Skeletal muscle cell (primary cell): ENCODE measurements around the gene MAGEA12.
"Not testable (repeated sequence)": the region's sequence is repeated elsewhere in the genome, so short reads cannot be mapped to it uniquely, and the experiment has no call there.

ENCODE experiments used
- DNase-seq: peaks from one replicate; pipeline ENCODE4 v3.0.0-alpha.2; 2010; ENCODE audit warnings: low read depth
- H3K4me3 ChIP-seq: 2 replicates; pipeline ENCODE4 v1.5.1; 2011; ENCODE audit warnings: low read depth, mild to moderate bottlenecking, control low read depth, low read length, moderate library complexity

The MAGEA12 gene

DNA sequence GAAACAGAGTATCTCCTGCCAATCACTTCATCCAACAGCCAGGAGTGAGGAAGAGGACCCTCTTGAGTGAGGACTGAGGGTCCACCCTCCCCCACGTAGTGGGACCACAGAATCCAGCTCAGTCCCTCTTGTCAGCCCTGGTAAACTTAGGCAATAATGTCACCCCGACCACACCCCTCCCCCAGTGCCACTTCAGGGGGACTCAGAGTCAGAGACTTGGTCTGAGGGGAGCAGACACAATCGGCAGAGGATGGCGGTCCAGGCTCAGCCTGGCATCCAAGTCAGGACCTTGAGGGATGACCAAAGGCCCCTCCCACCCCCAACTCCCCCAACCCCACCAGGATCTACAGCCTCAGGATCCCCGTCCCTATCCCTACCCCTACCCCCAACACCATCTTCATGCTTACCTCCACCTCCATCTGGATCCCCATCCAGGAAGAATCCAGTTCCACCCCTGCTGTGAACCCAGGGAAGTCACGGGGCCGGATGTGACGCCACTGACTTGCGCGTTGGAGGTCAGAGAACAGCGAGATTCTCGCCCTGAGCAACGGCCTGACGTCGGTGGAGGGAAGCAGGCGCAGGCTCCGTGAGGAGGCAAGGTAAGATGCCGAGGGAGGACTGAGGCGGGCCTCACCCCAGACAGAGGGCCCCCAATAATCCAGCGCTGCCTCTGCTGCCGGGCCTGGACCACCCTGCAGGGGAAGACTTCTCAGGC is at the start of gene MAGEA12, which contains the start of gene CSAG1:
Gene MAGEA12, plus strand, starts transcription at position 497 of the 715 bp plus-strand sequence. CDS start 2,405 bp downstream, outside the sequence.
Gene CSAG1, minus strand, starts transcription at position 461 of the 715 bp plus-strand sequence. CDS start 1,261 bp downstream, outside the sequence.
- no peak for DNase-seq
- no peak within 1 kb of the TSS for H3K4me3 ChIP-seq

- not testable (repeated sequence) for DNase-seq
These were observed 35.3 kb upstream of the MAGEA12 start, which contains the start of gene MAGEA3 for GRCh38 chrX:152697952-152698931. Gene MAGEA3 (plus strand): TSS chrX:152698794. CDS start chrX:152700833, 2,039 bp downstream.

GRCh38 chrX:152700390-152700789 is 33.2 kb upstream of the MAGEA12 start:
- H3K4me3 ChIP-seq, DNase-seq: not testable (repeated sequence)

More at GRCh38 chrX:152697952-152698931, 35.3 kb upstream of the MAGEA12 start, which contains the start of gene MAGEA3:
- not testable (repeated sequence) for H3K4me3 ChIP-seq

- H3K4me3 ChIP-seq, DNase-seq: not testable (repeated sequence)
These were observed 27.1 kb upstream of the MAGEA12 start for GRCh38 chrX:152706500-152706899.

DNA sequence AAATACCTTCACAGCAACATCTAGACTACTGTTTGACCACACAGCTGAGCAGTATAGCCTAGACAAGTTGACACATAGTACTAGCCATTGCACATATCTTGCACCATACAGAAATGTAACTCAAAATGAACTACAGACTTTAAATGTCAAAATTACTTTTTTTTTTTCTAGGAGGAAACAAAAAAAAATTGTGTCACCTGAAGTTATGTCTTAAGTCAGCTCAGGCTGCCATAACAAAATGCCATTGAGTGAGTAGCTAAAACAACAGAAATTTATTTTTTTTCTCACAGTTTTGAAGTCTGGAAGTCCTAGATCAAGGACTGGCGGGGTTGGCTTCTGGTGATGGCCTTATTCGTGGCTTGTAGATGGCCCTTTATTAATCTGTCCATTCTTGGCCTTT is 24.4 kb upstream of the MAGEA12 start, which contains the start of gene CSAG2:
Gene CSAG2, minus strand, starts transcription at position 101 of the 400 bp plus-strand sequence. CDS start 161 bp downstream, outside the sequence.
- not testable (repeated sequence) for DNase-seq, H3K4me3 ChIP-seq

GRCh38 chrX:152713195-152713594 is 20.4 kb upstream of the MAGEA12 start:
- H3K4me3 ChIP-seq, DNase-seq: not testable (repeated sequence)

DNA sequence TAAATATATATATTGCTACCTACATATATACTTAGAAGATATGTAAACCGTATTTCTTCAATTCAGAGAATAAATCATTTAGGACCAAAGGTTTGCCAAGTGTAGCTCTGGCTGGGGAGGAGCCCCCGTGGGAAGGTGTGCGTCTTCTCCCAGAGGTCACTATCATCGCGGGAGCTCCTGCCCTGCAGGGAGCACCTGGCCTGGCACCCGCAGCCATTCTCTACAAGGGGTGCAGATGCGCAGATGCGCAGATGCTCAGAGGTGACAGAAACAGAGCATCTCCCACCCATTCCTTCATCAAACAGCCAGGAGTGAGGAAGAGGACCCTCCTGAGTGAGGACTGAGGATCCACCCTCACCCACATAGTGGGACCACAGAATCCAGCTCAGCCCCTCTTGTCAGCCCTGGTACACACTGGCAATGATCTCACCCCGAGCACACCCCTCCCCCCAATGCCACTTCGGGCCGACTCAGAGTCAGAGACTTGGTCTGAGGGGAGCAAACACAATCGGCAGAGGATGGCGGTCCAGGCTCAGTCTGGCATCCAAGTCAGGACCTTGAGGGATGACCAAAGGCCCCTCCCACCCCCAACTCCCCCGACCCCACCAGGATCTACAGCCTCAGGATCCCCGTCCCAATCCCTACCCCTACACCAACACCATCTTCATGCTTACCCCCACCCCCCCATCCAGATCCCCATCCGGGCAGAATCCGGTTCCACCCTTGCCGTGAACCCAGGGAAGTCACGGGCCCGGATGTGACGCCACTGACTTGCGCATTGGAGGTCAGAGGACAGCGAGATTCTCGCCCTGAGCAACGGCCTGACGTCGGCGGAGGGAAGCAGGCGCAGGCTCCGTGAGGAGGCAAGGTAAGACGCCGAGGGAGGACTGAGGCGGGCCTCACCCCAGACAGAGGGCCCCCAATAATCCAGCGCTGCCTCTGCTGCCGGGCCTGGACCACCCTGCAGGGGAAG is 19.5 kb upstream of the MAGEA12 start, which contains the start of gene MAGEA2B:
Gene MAGEA2B, plus strand, starts transcription at position 814 of the 973 bp plus-strand sequence. CDS start 2,479 bp downstream, outside the sequence.
- not testable (repeated sequence) for H3K4me3 ChIP-seq, DNase-seq

DNA sequence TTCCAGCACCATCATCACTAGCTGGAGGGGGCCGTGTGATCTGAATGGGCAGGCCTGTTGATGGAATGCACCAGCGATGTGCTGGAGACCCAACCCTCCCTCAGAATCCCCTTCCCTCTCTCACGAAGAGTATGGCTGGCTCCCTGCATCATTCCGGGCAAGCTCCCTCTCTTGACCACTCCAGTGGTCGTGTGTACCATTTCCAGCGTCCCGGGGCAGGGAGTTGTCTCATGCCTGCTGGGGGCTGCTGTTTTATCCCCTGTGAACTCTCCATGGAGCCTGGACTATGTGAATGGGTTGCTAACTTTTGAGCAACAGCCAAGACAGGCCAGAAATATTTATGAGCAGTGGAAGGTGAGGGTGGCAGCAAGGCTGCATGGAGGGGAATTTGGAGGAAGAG is 8.1 kb upstream of the MAGEA12 start:
- no peak for DNase-seq

GRCh38 chrX:152734143-152734858 is 744 bp downstream of the MAGEA12 start:
- not testable (repeated sequence) for DNase-seq, H3K4me3 ChIP-seq

More for the DNA sequence above, 8.1 kb upstream of the MAGEA12 start:
- no peak overlapping the region for H3K4me3 ChIP-seq

GRCh38 chrX:152735101-152735500 is 1.5 kb downstream of the MAGEA12 start:
- no peak overlapping the region for H3K4me3 ChIP-seq
- no peak for DNase-seq

GRCh38 chrX:152735860-152736511 is 2.4 kb downstream of the MAGEA12 start:
- no peak for DNase-seq
- no peak overlapping the region for H3K4me3 ChIP-seq

DNA sequence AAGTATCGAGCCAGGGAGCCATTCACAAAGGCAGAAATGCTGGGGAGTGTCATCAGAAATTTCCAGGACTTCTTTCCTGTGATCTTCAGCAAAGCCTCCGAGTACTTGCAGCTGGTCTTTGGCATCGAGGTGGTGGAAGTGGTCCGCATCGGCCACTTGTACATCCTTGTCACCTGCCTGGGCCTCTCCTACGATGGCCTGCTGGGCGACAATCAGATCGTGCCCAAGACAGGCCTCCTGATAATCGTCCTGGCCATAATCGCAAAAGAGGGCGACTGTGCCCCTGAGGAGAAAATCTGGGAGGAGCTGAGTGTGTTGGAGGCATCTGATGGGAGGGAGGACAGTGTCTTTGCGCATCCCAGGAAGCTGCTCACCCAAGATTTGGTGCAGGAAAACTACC is 3.0 kb downstream of the MAGEA12 start:
- not testable (repeated sequence) for DNase-seq, H3K4me3 ChIP-seq

DNA sequence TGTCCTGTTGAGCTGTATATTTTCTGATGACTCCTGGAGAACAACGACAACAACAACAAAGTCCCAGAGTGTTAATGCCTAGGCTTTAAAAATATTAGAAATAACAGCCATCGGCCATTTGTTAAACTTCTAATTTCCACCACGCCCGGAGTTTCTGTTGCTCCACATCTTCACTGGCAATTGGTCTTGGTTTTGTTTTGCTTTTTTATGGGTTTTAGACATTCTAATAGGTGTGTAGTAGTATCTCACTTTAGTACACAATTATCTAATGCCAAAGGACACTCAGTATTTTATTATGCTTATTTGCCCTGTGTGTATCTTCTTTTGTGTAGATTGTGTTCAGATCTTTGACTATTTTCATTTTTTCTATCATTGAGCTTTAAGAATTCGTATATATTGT is 5.0 kb downstream of the MAGEA12 start:
- no peak for DNase-seq
- H3K4me3 ChIP-seq, result no peak overlapping the region

GRCh38 chrX:152753686-152754650 is 20.4 kb downstream of the MAGEA12 start, which contains the start of gene MAGEA2:
Gene MAGEA2 (minus strand): TSS chrX:152753842. CDS start chrX:152751363, 2,479 bp downstream.
- DNase-seq, H3K4me3 ChIP-seq: not testable (repeated sequence)

DNA sequence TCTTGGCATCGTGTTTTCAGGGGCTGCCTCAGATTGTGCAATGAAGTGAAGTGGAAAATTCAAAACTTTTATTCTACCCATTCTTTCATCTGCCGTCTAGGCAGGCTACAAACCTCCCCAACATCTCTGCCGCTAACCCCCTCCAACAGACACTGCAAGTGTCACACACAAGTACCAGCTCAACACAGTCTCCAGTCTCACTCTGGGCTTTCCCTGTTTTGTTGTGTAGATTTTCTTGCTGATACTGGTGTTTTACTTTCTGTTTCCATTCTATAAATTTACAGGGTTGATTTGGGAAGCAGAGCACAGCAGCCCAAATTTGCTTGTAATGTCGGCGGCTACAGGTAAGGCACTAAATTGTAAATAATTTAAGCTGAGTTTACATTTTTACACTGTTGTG is 21.3 kb downstream of the MAGEA12 start:
- not testable (repeated sequence) for H3K4me3 ChIP-seq, DNase-seq

- H3K4me3 ChIP-seq, DNase-seq: not testable (repeated sequence)
These were observed 25.4 kb downstream of the MAGEA12 start, which contains the start of gene CSAG3 for GRCh38 chrX:152758918-152759317. Gene CSAG3 (plus strand): TSS chrX:152759218.
